ENCODE measurements around the gene EIF2D.

Gene EIF2D

DNA sequence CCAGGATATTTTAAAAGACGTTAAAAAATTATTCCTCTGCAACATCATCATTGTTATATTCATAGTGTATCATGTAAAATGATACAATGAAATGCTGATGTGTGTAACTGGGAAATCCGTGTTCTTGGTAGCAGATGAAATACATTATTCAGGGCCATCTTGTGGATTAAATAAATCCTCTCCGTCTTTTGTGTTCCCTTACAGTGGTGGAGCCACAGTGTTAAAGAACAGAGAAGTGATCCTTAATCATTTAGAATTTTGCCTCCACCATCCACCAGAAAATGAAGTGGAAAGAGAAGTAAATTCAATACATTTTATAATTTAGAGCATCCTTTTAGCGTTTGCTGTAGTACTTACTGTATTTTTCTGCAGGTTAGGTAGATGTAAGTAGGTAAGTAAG lies 24.4 kb upstream of the EIF2D start:
- TF ChIP-seq SPI1 (IDR thresholded peaks at IDR 0.05; ENCODE audit: borderline replicate concordance, low read depth), result no peak
- TF ChIP-seq, protein P1, sequence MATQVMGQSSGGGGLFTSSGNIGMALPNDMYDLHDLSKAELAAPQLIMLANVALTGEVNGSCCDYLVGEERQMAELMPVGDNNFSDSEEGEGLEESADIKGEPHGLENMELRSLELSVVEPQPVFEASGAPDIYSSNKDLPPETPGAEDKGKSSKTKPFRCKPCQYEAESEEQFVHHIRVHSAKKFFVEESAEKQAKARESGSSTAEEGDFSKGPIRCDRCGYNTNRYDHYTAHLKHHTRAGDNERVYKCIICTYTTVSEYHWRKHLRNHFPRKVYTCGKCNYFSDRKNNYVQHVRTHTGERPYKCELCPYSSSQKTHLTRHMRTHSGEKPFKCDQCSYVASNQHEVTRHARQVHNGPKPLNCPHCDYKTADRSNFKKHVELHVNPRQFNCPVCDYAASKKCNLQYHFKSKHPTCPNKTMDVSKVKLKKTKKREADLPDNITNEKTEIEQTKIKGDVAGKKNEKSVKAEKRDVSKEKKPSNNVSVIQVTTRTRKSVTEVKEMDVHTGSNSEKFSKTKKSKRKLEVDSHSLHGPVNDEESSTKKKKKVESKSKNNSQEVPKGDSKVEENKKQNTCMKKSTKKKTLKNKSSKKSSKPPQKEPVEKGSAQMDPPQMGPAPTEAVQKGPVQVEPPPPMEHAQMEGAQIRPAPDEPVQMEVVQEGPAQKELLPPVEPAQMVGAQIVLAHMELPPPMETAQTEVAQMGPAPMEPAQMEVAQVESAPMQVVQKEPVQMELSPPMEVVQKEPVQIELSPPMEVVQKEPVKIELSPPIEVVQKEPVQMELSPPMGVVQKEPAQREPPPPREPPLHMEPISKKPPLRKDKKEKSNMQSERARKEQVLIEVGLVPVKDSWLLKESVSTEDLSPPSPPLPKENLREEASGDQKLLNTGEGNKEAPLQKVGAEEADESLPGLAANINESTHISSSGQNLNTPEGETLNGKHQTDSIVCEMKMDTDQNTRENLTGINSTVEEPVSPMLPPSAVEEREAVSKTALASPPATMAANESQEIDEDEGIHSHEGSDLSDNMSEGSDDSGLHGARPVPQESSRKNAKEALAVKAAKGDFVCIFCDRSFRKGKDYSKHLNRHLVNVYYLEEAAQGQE (IDR thresholded peaks at IDR 0.05; ENCODE audit: insufficient replicate concordance, low read depth), result no peak
- TF ChIP-seq, protein P2, sequence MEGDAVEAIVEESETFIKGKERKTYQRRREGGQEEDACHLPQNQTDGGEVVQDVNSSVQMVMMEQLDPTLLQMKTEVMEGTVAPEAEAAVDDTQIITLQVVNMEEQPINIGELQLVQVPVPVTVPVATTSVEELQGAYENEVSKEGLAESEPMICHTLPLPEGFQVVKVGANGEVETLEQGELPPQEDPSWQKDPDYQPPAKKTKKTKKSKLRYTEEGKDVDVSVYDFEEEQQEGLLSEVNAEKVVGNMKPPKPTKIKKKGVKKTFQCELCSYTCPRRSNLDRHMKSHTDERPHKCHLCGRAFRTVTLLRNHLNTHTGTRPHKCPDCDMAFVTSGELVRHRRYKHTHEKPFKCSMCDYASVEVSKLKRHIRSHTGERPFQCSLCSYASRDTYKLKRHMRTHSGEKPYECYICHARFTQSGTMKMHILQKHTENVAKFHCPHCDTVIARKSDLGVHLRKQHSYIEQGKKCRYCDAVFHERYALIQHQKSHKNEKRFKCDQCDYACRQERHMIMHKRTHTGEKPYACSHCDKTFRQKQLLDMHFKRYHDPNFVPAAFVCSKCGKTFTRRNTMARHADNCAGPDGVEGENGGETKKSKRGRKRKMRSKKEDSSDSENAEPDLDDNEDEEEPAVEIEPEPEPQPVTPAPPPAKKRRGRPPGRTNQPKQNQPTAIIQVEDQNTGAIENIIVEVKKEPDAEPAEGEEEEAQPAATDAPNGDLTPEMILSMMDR (IDR thresholded peaks at IDR 0.05; ENCODE audit: insufficient read depth, low read length), result no peak
- no peak for TF ChIP-seq GABPA (IDR thresholded peaks at IDR 0.05; ENCODE audit: low read depth)
- TF ChIP-seq POLR2AphosphoS5 (IDR thresholded peaks at IDR 0.05; ENCODE audit: low read depth), result no peak
- no peak for DNase-seq (ENCODE audit: low read depth in 1 of 2, low spot score in 1 of 2)
- Histone ChIP-seq H3K27me3 (ENCODE audit: insufficient read depth, poor library complexity, severe bottlenecking) (no peaks in the 10 kb centered on the region), H3K27ac (replicated peaks) (no peak overlapping the region), H3K4me3 (replicated peaks; ENCODE audit: insufficient read depth, low read length) (no peak overlapping the region)

DNA sequence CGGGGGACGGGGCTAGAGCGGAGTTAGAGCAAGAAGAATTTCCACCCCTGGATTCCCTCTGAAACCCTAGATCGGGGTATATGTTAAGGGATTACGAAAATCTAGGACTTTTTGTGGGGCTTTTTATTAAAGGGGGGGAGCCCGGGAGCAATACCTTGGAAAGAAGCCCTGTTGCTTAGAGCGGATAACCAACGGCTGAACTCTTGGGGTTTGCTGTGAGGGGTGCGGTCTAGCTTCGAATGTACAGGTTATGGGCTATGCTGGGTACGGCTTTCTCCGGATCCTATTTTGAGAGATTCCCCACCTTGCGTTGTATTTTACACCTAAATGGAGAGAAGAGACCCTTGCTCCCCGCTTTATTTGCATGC lies 23.7 kb upstream of the EIF2D start:
- DNase-seq (ENCODE audit: low read depth in 1 of 2, low spot score in 1 of 2), result no peak
- no peaks in the 10 kb centered on the region for H3K27me3 ChIP-seq (ENCODE audit: insufficient read depth, poor library complexity, severe bottlenecking)
- no peak for TF ChIP-seq POLR2AphosphoS5 (IDR thresholded peaks at IDR 0.05; ENCODE audit: low read depth)
- H3K4me3 ChIP-seq (replicated peaks; ENCODE audit: insufficient read depth, low read length), result peak overlapping the region; percentile 96
- H3K27ac ChIP-seq (replicated peaks), result peak overlapping the region; percentile 78; the same call in 1 of the 2 replicates

DNA sequence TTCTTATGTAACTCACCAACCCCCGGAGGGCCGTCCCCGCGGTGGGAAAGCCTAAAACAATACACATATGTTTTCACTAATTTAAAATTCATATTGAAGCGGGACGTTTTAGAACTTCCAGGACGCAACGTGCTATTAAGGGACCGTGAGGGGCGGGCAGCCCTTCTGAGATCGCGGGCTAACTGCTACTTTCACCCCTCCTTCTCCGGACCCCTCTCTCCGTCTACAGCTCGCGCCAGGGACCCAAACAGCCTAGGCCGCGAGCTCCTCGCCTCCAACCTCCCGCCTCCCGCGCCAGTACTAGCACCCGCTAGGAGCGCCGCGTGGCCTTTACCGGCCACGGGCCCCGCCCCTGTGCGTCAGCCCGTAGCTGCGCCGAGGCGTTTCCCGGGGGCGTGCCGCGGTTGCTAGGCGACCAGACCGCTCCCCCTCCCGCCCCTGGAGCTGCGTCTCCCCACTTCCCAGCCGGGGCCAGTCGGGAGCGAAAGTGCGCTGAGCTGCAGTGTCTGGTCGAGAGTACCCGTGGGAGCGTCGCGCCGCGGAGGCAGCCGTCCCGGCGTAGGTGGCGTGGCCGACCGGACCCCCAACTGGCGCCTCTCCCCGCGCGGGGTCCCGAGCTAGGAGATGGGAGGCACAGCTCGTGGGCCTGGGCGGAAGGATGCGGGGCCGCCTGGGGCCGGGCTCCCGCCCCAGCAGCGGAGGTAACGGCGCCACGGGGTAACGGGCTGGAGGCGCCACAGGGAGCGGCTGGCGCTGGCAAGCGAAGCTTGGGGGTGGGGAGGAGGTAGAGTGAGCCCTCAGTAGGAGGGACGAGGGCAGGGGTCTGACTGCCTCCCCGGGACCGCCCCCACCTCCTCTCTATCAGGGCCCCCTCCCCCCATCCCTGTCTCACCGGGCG lies 23.1 kb upstream of the EIF2D start, which contains the start of gene DYRK3:
TSS of gene DYRK3 (plus strand) at position 457 of the 898 bp plus-strand sequence. CDS start at position 625, 168 bp downstream.
- H3K27ac ChIP-seq (replicated peaks), result peak within 1 kb of the TSS; percentile 78
- no peaks in the 10 kb centered on the region for H3K27me3 ChIP-seq (ENCODE audit: insufficient read depth, poor library complexity, severe bottlenecking)
- peak within 1 kb of the TSS; percentile 96 for H3K4me3 ChIP-seq (replicated peaks; ENCODE audit: insufficient read depth, low read length)
- peak; percentile 91 to 93 for DNase-seq (ENCODE audit: low read depth in 1 of 2, low spot score in 1 of 2)
- TF ChIP-seq, protein P1 (IDR thresholded peaks at IDR 0.05; ENCODE audit: insufficient replicate concordance, low read depth), result peak; percentile 36
- TF ChIP-seq POLR2AphosphoS5 (IDR thresholded peaks at IDR 0.05; ENCODE audit: low read depth) (peak; percentile 87), SPI1 (IDR thresholded peaks at IDR 0.05; ENCODE audit: borderline replicate concordance, low read depth) (no peak)

DNA sequence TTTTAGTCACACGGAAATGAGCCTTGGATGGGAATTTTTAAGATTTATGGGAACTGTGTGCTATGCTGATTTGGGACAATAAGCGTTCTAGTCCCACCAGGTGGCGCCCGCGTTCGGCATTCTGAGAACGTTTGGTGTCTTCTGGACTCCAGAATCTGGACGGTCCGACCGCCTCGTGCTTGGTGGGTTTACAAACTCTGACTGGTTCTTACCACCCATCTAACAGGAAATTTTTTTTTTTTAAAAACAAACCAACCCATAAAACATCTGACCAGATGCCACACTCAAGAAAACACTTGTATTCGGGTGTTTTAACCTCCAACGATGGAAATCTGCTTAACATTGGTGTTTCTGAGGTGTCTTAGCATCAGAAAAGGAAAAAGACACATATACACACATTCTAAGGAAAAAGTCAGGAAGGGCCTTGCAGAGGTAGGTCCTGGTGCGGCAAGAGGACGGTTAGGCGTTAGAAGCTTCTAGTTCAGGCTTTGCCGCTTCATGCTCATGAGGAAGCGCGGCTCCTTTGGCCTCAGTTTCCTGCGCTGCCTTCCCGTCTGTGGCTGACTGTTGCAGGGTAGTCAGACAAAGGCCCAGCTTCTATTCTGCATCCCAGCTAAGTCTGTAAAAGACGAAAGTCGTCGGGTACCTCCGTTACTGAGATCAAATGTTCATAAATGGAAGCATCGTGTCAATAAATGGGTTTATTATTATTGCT lies 22.3 kb upstream of the EIF2D start:
- peak overlapping the region; percentile 96; the same call in 1 of the 2 replicates for H3K4me3 ChIP-seq (replicated peaks; ENCODE audit: insufficient read depth, low read length)
- H3K27ac ChIP-seq (replicated peaks), result peak overlapping the region; percentile 78
- H3K27me3 ChIP-seq (ENCODE audit: insufficient read depth, poor library complexity, severe bottlenecking), result peaks cover under 1% of the 10 kb centered on the region
- peak; percentile 62 to 77 for DNase-seq (ENCODE audit: low read depth in 1 of 2, low spot score in 1 of 2)
- TF ChIP-seq, protein P2 (IDR thresholded peaks at IDR 0.05; ENCODE audit: insufficient read depth, low read length), result peak; percentile 64
- TF ChIP-seq POLR2AphosphoS5 (IDR thresholded peaks at IDR 0.05; ENCODE audit: low read depth), result no peak
